22Rv1 (cell line): Measurements from ENCODE around the gene PAK3.

Experiments used
- H3K27ac ChIP-seq: fragments of 450-650 bp; 2 replicates; pipeline ENCODE4 v1.5.1; 2017
- ZFX ChIP-seq: fragments of 450-650 bp; IDR thresholded peaks from 2 replicates; pipeline ENCODE4 v1.6.1; 2017; ENCODE audit warnings: antibody characterized with exemption, borderline replicate concordance
- TF ChIP-seq, protein P1 (sequence below): fragments of 450-650 bp; IDR thresholded peaks from 2 replicates; pipeline ENCODE4 v1.5.1; 2017; ENCODE audit warnings: mild to moderate bottlenecking

The PAK3 gene

DNA sequence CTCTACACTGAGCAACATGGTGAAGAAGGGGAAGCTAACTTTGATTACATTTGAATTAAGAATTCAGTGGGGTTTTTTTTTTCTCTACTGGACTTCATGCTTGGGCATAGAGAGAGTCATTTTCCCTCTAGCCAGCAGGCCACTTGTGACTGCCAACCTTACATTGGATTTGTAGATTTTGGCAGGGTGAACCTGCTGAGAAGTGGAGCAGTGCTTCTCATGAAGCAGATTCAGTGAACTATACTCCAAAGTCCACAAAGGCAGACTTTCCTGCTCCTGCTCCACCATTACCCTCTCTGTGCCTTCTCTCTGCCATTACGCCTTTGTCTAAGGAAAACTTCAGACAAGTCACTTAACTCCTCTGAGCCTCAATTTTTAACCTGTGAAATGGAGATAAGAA is 69.9 kb downstream of the PAK3 start:
- no peak overlapping the region for H3K27ac ChIP-seq
- TF ChIP-seq, protein P1, sequence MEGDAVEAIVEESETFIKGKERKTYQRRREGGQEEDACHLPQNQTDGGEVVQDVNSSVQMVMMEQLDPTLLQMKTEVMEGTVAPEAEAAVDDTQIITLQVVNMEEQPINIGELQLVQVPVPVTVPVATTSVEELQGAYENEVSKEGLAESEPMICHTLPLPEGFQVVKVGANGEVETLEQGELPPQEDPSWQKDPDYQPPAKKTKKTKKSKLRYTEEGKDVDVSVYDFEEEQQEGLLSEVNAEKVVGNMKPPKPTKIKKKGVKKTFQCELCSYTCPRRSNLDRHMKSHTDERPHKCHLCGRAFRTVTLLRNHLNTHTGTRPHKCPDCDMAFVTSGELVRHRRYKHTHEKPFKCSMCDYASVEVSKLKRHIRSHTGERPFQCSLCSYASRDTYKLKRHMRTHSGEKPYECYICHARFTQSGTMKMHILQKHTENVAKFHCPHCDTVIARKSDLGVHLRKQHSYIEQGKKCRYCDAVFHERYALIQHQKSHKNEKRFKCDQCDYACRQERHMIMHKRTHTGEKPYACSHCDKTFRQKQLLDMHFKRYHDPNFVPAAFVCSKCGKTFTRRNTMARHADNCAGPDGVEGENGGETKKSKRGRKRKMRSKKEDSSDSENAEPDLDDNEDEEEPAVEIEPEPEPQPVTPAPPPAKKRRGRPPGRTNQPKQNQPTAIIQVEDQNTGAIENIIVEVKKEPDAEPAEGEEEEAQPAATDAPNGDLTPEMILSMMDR: no peak
- TF ChIP-seq ZFX: no peak

DNA sequence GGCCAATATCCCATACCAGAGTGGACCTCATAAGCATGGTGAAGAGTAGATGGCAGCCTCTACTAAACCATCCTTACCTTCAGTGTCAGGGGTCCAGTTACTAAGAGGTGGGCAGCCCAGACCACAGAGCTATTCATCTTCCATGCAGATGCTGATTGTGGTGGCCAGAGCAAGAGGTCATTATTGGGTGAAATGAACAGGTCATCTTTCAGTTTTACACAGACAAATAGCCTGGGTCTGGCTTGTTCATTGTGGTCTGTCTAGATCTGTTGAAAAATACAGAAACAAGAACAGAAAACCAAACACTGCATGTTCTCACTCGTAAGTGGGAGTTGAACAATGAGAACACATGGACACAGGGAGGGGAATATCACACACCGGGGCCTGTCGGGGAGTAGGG is 71.3 kb downstream of the PAK3 start:
- TF ChIP-seq, protein P1: no peak
- no peak for TF ChIP-seq ZFX
- H3K27ac ChIP-seq: no peak overlapping the region

DNA sequence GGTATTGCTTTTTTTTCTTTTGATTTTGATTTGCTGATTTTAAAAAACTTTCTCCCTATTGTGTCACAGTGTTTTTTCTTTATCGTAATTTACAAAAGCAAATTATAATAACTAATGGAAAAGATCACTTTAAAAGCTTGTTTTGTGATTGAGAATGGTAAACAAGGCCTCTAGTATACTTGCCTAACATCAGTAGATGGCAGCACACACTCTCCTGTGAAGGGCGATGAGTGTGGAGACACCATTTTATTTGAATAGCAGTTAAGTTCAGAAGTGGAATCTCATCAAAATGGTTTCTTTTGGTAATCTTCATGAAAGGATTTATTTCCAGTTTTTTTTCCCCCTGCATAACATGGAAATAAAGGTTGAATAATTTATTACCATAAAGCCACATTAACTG is 72.3 kb downstream of the PAK3 start:
- no peak for TF ChIP-seq ZFX
- TF ChIP-seq, protein P1: peak; percentile 40
- no peak overlapping the region for H3K27ac ChIP-seq

DNA sequence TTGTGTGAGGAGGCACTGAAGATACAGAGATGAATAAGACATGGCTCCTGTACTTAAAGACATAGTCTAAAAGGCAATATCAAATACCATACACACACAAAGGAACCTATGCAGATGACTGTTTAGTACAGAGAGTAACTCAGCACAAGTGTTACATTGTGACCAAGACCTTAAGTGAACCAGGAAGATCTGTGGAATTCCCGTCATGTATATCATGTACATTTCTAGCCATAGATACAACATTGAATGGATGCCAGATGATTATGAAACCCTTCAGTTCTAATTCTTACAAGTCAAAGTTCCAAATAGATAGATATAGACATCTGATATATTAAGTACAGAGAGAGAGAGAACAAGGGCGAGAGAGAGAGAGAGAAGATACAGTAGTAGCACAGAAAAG is 73.2 kb downstream of the PAK3 start:
- H3K27ac ChIP-seq: no peak overlapping the region
- TF ChIP-seq, protein P1: no peak
- TF ChIP-seq ZFX: no peak

DNA sequence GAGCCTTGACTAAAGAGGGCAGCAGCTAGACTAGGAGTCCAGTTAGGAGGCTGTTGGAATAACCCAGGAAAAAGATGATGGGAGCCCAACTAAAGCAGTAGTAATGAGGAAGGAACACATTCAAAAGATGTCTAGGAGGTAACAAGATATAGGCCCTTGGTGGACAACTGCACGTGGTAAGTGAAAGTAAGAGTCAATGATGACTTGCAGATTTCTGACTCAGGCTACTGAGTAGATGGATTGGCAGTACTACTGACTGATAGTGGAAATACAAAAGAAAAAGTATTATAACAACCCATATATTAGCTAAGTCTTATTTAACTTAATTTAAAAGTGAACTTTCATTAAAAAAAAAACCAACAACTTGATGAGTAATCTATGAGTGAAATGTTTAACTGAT is 74.0 kb downstream of the PAK3 start:
- H3K27ac ChIP-seq: no peak overlapping the region
- TF ChIP-seq, protein P1: no peak
- no peak for TF ChIP-seq ZFX

DNA sequence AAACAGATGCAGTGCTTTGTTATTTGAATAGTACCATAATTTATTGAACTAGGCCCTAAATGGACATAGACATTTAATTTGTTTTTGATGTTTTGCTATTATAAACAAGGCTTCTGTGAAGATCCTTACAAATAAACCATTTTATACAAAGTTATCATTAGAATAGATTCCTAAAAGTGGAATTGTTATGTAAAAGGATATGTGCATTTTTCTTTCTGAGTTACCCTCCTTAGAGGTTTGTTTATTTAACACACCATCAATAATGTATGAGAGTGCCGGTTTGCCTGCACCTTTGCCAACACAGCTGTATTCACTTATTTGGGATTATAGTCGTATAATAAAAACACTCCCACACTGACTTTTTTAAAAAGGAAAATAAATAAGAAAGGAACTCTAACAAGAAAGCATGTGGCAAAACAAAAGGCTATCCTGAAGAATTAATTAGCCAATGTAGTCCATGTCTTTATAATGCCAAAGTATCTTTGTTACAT is 84.8 kb downstream of the PAK3 start:
- H3K27ac ChIP-seq: no peak overlapping the region
- TF ChIP-seq ZFX: no peak
- TF ChIP-seq, protein P1: no peak

- H3K27ac ChIP-seq: no peak overlapping the region
- TF ChIP-seq, protein P1: no peak
- TF ChIP-seq ZFX: no peak
These were observed 86.0 kb downstream of the PAK3 start for GRCh38 chrX:111181951-111182350.
